8988T (cell line): ENCODE data around the gene KLHL21.

Experiments
- DNase-seq: peaks from one replicate; pipeline ENCODE4 v3.0.0; 2011

The KLHL21 gene

DNA sequence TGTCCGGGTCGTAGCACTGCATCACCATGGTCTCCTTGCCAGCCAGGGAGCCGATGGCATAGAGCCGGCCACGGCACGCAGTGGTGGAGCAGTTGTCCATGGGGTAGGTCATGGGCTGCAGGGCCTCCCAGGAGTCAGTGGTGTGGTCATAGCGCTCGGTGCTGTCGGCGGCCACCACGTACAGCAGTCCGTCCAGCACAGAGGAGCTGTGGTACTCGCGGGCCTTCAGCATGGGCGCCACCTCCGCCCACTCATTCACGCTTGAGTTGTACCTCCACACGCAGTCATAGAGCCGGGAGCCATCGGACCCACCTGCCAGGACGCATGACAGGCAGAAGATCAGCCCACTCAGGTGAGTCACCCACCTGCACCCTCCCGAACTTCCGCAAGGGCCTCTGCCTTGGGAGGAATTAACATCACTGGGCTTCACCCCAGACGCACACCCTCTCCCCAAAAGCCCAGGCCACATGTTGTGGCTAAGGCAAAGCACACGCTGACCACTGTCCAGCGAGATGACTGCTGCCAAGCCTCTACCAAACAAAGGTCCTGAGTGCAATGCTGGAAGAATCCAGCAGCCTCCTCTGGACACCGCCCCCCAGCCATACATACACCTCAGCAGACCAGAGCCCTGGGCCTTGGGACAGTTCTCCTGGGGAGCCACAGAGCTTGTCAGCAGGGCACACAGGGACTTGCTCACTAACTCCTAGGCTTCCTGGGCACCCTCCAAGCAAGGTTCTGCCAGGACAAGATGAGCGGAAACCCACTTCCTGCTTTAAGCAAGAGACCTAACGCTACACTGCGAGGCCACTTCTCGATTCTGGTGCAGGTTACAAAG lies 3.3 kb downstream of the KLHL21 start:
- no peak for DNase-seq

DNA sequence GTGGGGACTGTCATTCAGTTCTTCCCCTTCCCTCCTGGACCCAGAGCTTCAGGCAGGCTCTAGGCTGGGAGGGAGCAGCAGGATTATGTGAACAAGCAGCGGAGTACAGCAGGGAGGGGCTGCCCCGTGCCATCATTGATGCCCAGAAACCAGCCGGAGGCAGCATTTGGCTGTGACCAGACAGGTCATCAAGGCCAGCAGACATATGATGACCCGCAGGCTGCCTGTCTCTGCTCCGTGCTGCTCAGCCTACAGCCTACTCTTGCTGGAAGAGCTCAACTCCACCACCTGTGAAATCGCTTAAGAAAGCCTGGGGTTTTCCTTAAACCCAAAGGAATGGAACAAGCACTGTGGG lies 4.9 kb downstream of the KLHL21 start:
- no peak for DNase-seq

DNA sequence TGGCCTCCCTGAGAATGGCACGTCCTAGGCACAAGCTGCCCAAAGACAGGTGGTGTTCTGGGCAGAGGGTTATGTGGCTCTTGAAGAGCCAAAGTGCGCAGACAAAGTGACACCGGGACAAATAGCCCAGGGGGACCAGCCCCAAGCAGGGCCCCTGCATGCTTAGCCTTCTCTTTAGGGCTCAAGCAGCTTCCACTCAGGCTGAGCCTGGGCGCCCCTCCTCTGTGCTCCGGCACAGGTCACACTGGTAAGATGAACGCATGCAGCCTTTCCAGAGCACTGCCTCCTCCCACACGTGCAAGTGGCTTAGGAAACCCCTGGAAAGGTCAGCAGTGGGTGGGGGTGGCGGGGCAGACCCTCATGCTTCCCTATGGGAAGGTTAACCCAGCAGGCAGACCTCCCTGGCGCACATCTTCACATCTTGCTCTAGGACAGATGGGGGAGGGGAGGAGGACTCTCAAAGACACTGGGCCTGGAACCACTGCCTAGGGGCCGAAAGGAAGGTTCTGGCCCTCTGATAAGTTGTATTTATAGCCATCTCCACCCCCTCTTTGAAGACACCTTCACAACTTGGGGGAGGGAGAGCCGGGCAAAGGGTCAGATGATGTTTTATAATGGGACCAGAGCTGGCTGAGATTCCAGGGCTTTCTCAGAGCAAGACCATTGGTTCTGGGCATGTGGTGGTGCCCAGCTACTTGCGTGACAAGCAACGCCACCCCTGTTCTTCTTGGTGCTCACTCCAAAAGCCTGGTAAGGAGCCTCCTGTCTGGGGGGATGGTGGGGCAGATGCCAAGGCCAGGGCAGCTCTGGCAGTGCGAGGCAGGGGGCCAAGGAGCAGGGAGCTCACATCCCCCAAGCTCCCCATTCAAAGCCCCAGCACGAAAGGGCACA lies 5.5 kb downstream of the KLHL21 start:
- DNase-seq: no peak

DNA sequence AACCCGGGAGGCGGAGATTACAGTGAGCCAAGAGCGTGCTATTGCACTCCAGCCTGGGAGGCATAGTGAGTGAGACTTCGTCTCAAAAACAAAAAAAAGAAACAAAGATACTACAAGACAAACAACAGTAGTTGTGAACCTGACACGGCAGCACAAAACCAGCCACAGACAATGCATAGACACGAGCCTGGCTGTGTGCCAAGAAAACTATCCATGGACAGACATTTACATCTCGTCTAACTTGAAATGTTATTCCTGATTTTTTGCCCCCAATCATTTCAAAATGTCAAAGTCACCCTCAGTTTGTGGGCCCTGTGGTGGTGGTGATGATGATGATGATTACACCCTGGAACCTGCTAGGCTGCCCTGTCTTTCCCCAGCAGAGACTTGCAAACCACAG lies 6.3 kb downstream of the KLHL21 start:
- DNase-seq: no peak

DNA sequence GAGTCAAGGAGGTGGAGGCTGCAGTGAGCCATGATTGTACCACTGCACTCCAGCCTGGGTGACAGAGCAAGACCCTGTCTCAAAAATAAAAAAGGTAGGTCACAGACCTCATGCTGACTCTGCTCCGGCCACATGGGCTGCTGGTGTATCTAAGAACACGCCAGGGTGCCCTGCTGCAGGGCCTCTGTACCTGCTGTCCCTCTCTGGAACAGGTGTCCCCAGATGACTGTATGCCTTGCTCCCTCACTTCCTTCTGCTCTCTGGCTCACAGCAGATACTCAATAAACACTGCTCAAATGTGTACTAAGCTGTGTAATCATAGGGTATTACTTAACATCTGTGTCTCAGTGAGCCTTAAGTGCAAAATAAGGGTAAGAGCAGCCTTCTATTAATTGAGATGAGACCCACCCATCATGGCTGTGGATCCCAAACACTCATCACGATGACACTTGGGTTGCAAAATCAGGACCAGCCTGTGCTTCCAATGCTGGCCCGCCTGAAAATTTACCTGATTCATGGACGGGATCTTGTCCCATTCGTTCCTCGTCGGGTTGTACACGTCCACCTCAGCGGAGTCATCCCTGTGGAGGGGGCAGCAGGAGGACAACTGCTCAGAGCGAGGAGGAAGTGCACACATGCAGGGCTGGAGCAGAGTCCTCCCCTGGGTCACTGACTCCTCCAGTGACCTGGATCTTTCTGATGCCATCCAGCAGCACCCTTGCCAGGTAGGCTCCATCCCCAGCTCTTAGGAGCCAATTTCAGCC lies 7.5 kb downstream of the KLHL21 start:
- no peak for DNase-seq

DNA sequence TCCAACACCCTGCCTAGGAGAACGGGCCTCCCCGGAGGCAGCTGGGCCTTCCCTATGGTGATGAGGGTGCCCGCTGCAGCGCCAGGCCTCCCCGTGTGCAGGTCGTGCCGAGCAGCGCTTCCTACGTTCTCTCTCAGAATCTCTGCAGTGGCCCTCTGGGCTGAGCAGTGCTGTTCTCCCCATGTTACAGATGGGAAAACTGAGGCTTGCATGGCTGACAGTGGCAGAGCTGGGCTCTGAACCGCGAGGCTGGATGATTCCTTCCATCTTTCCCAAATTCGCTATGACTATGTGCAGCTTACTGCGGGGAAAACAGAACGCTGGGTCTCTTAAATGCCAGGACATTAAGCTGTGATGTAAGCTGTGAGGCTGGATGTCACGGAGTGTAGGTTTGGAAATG lies 8.9 kb downstream of the KLHL21 start:
- DNase-seq: no peak

DNA sequence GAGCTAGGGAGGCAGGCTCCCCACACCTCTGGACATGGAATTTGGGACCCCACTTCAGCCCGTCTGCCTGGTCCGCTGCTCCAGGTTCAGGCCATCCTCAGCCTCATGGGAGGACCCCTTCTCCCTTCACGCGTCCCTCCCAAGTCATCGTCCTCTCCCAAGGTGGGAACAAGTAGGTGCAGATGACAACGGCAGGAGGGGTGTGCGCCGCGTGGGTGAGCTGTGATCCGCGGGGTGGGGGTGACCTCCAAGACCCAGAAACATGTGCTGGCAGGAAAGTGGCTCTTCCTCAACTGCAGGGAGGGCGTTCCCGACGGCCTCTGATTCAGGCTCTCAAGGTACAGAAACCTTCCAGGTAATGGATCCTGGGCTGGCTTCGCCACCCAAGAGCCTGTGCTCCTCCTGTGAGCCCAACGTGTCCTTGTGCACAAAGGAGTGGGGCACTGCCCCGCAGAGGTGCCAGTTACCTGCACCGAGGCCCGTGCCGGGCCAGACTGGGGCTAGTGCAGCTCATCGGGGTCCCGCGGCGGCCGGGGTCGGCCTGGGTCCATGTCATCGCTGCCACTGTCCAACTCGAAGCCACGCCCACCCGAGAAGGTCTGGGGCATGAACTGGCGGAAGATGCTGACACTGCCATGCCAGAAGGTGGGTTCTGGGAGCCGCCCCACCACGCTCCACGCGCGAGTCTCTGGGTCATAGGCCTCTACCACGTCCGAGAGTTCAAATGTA lies 9.6 kb downstream of the KLHL21 start:
- no peak for DNase-seq

DNA sequence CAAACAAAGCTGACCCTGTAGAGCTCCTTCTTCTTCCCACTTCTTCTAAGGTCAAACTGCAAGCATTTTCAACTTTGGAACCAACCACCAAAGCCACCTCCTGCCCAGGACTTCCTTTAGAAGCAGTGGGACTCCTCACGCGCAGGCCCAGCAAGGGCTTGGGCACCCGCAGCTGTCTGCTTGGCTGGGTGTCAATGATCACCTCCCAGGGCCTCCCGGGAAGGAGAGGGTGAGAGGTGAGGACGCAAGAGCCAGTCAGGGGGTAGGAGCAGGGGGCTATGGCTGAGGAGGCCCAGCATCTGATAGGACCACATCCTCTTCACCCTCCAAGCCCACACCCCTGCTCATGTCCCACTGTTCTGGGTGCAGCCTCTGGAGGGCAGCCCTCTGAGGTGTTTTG lies 10.2 kb downstream of the KLHL21 start:
- DNase-seq: no peak

DNA sequence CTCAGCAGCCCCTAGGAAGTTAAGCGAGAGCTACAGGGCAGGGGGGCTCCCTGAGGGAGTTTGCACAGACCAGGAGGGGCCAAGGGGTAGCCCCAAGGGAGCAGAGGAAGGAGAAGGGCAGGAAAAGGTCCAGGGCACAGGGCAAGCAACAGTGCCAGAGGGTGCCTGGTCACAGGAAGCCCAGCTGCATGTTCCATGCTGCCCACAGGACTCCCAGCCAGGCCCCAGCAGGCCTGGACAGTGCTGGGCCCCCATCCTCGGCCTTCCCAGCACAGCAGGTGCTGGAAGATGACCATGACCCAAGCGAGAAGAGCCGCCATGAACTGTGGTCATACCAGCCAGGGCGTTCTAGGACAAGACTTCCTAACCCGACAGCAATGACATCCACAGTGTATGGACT lies 11.0 kb downstream of the KLHL21 start:
- no peak for DNase-seq

DNA sequence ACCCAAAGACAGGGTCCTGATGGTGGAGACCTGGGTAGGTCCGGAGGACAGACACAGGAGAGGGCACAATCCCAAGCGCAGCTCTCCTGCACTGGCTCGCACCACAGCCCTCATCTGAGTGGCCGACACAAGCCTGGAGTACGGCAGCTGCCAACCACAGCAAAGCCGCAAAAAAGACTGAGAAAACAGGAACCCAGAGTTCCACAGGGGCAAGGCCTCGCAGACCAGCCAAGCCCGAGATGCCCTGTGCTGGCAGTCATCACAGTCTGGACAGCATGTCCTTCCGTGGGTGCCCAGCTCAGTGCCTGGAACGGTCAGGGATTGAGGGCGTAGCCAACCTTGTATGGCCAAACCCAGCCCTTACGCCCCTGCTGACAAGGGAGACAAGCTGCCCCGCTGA lies 11.4 kb downstream of the KLHL21 start:
- DNase-seq: no peak

DNA sequence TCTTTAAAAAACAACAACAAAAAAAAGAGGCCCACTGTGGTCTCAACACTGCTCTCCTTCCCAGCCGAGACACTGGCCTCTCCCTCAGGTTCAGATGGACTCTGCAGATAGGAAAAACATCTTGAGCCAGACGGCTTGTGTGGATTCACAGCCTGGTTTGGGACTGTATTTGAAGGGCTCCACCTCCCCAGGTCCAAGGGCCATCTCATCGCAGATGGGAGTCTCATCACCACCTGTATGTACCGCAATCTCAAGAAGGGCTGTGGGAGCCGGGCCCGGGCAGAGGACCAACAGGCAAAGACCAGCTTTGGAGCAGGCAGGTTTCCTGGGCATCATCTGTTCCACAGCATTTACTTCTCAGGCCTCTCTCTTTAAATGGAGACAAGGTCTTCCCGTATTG lies 12.6 kb downstream of the KLHL21 start:
- no peak for DNase-seq

DNA sequence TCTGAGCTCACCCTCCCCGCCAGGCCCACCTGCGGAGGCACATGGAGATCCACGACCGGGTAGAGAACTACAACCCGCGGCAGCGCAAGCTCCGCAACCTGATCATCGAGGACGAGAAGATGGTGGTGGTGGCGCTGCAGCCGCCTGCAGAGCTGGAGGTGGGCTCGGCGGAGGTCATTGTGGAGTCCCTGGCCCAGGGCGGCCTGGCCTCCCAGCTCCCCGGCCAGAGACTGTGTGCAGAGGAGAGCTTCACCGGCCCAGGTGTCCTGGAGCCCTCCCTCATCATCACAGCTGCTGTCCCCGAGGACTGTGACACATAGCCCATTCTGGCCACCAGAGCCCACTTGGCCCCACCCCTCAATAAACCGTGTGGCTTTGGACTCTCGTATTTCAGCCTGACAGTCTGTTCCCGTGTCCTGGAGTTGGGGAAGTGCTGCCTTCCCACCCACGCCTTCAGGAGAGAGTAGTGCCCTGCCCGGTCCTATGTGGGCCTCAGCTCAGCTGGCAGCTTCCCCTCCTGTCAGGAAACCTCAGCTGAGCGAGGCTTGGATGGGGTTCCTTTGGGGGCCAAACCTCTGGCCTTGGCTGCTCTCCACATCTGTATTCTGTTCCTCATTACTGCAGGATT lies 13.7 kb downstream of the KLHL21 start:
- DNase-seq: no peak

DNA sequence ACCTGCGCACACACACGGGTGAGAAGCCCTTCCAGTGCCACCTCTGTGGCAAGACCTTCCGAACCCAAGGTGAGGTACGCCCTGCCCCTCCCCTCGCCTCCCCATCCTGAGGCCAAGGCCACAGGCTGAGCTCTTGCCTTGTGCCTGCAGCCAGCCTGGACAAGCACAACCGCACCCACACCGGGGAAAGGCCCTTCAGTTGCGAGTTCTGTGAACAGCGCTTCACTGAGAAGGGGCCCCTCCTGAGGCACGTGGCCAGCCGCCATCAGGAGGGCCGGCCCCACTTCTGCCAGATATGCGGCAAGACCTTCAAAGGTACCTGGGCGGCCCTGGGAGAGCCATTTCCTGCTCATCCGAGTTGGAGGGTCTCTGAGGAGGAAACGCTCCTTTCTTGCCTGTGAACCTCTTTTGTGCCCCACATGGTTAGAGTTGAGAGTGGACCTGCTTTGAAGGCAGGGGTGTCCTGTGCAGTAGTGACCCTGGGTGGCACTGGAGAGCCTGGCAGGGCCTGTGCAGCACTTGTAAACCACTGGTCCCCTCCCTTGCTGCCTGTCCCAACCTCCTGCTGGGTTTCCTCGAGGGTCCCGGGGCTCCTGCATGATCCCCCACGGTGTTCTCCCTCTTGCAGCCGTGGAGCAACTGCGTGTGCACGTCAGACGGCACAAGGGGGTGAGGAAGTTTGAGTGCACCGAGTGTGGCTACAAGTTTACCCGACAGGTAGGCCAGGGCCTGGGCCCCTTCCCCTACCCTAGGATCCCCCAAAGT lies 14.4 kb downstream of the KLHL21 start:
- no peak for DNase-seq

DNA sequence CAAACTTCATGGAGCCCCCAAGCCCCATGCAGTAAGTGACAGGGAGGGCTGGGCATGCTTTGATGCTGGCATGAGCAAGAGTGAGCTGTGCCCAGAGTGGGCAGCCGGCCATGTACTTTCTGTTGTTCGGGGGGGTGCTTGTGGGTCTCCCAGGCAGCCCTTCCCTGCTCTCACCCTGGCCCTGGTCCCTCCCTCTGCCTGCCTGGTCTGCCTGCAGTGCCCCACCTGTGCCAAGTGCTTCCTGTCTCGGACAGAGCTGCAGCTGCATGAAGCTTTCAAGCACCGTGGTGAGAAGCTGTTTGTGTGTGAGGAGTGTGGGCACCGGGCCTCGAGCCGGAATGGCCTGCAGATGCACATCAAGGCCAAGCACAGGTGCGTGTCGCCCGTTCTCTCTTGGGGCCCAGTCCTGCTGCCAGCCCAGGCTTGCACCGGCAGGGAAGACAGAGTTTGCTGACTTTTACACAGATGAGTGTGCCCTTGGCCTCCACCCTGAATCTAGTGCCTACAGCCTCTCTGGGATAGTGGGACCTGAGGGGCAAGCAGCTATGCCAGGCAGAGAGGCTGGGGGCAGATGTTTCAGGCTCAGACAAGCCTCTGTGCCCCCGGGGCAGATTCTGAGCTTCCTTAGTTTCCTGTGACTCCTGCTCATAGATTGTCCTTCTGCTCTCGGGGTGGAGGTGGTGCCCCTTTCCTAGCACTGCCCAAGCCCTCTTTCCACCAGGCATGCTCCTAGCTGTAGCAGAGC lies 15.2 kb downstream of the KLHL21 start:
- no peak for DNase-seq

DNA sequence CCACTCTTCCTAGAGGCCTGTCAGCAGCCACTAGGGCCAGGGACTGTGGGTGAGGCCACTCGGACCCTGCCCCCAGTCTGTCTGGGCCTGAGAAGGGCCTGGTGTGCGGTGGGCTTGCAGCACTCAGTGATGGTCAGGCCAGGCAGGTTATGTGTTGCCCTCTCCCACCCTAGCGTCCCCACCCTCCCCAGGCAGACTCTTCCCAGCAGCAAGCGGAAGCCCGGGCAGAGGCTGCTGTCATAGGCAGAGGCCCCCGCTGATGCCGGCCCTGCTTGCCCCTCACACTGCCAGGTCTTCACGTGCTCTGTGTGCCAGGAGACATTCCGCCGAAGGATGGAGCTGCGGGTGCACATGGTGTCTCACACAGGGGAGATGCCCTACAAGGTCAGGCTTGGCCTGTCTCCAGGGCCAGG lies 16.3 kb downstream of the KLHL21 start:
- DNase-seq: no peak

DNA sequence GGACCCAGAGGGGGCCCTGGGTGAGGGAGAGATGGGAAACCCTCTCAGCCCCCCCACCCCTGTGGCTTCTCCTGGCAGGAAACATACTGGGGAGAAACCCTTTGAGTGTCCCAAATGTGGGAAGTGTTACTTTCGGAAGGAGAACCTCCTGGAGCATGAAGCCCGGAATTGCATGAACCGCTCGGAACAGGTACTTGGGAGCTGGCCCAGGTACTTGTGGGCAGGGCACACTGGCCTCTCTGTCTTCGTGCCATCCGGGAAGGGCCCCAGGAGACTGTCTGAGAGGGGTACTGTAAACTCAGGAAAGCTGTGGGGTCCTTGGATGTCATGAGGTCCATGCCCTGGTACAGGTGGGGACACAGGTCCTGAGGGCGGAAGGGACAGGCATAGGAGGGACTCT lies 16.8 kb downstream of the KLHL21 start:
- DNase-seq: no peak

DNA sequence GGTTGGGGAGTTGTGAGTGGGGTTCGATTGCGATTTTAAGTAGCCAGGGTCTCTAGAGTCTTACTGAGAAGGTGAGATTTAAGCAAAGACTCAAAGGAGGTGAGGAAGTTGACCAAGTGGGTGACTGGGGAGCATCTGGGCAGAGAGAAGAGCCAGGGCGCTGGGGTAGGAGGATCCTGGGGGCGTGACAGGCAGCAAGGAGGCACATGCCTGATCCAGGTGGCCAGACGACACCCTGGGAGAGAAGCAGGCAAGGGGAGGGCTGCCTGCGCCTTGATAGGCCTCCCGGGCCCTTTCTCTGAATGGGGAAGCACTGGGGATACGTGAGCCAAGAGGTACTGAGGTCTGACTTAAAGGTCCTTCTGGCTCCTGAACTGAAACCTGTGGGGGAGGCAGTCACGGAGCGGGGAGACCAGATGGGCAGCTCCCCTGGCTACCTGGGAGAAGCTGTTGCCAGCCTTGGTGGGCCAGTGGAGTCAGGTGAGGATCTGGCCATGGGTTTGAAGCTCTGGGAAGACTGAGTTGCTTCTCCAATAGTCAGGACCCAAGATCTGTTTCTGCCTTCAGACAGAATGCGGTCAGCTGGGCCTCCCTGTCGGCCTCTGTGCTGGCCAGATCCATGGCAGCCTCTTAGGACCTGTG lies 17.5 kb downstream of the KLHL21 start:
- no peak for DNase-seq

DNA sequence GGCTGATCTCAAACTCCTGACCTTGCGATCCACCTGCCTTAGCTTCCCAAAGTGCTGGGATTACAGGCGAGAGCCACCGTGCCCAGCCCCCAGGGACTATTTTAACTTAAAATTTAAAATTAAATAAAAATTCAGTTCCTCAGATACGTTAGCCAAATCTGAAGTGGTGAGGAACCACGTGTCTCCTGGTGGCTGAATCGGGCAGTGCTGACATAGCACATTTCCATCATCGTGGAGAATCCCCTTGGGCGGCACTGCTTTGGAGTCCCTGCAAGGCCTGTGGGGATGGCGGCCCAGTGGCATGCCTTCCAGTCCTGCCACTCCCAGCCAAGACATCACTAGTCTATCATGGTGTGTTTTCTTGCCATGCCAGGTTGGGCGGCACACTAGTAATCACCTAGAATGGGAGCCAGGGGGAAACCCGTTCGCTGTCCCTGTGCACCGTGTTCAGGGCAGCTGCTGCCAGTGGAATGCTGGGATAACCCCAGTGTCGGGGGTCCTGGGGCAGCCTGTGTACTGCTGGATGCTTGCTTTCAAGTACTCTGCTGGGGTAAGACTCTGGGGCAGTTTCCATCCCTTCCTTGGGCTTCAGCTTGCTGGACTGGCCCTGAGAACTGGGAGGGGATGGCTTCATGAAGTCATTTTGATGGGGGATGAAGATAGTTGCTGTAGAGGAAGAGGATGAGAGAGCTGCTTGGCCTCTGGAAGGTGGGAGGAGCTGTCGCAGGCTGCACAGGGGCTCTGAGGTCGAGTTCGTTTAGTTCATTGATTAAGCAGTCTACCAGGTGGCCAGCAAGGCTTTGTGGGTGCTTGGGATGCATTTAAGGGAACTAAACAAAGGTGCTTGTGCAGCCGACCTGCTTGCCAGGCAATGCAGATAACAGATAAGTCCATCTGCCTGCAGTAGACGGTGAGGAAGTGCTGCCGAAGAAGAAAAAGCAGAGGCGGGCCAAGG lies 18.3 kb downstream of the KLHL21 start:
- no peak for DNase-seq

DNA sequence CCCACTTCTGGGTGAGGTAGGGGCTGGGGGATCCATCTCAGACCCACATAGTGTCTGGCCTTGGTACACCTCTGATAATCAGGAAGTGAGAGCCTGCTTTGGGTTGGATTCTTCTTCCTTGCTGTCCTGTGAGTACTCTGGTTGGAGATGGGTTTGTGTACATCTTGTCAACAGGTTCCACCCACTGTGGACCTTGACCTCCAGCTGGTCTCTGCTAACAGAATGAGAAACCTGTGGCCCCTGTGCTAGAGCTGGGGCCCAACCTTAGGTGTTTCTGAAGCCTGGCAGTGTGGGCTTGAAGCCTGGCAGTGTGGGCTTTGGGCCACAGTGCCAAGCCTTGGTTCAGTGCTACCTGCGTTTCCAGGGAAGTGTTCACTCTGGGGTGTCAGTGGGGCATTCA lies 20.3 kb downstream of the KLHL21 start:
- DNase-seq: no peak
